ENCODE data around the gene PCDH1. TPM values are rescaled to one million over a fixed set of nuclear protein-coding genes. Genes with fewer than 3 reads are reported as not detected.

Gene PCDH1
- total RNA-seq, 1 donor from 2014 or later = 85.4 TPM

GRCh38 chr5:141914199-141914743 is 36.1 kb upstream of the PCDH1 start:
- no peak for DNase-seq (ENCODE audit: low spot score)
- H3K4me3 Mint-ChIP-seq (ENCODE audit: unreplicated experiment) = peak overlapping the region; percentile 55

GRCh38 chr5:141913560-141914198 is 35.5 kb upstream of the PCDH1 start:
- H3K27ac Mint-ChIP-seq (ENCODE audit: unreplicated experiment) = no peak overlapping the region
- peaks cover 10% of the 10 kb centered on the region for H3K27me3 Mint-ChIP-seq (ENCODE audit: low read depth)
- TF ChIP-seq CTCF (IDR thresholded peaks at IDR 0.05) = no peak
- H3K9me3 Mint-ChIP-seq (ENCODE audit: low read depth) = no peaks in the 10 kb centered on the region
- no peak for DNase-seq (ENCODE audit: low spot score)
- H3K4me1 Mint-ChIP-seq (ENCODE audit: low read depth) = peaks cover 9% of the 10 kb centered on the region
- H3K36me3 Mint-ChIP-seq (ENCODE audit: low read depth) = no peaks in the 10 kb centered on the region
- peak overlapping the region; percentile 55 for H3K4me3 Mint-ChIP-seq (ENCODE audit: unreplicated experiment)

More at GRCh38 chr5:141914199-141914743, 36.1 kb upstream of the PCDH1 start:
- peak; percentile 71 for TF ChIP-seq CTCF (IDR thresholded peaks at IDR 0.05)
- peaks cover 9% of the 10 kb centered on the region for H3K4me1 Mint-ChIP-seq (ENCODE audit: low read depth)
- H3K27ac Mint-ChIP-seq (ENCODE audit: unreplicated experiment) = no peak overlapping the region
- peaks cover 10% of the 10 kb centered on the region for H3K27me3 Mint-ChIP-seq (ENCODE audit: low read depth)
- H3K9me3 Mint-ChIP-seq (ENCODE audit: low read depth) = no peaks in the 10 kb centered on the region
- no peaks in the 10 kb centered on the region for H3K36me3 Mint-ChIP-seq (ENCODE audit: low read depth)

- peaks cover 8% of the 10 kb centered on the region for H3K27me3 Mint-ChIP-seq (ENCODE audit: low read depth)
- peaks cover 3% of the 10 kb centered on the region for H3K9me3 Mint-ChIP-seq (ENCODE audit: low read depth)
- DNase-seq (ENCODE audit: low spot score) = no peak
Measured at GRCh38 chr5:141910271-141910673, 32.1 kb upstream of the PCDH1 start.

GRCh38 chr5:141909212-141909611 is 31.0 kb upstream of the PCDH1 start:
- DNase-seq (ENCODE audit: low spot score) = no peak
- H3K27ac Mint-ChIP-seq (ENCODE audit: unreplicated experiment) = no peak overlapping the region
- peaks cover 3% of the 10 kb centered on the region for H3K9me3 Mint-ChIP-seq (ENCODE audit: low read depth)
- H3K4me1 Mint-ChIP-seq (ENCODE audit: low read depth) = peaks cover 9% of the 10 kb centered on the region
- TF ChIP-seq CTCF (IDR thresholded peaks at IDR 0.05) = no peak
- no peak overlapping the region for H3K4me3 Mint-ChIP-seq (ENCODE audit: unreplicated experiment)
- no peaks in the 10 kb centered on the region for H3K36me3 Mint-ChIP-seq (ENCODE audit: low read depth)
- peaks cover 10% of the 10 kb centered on the region for H3K27me3 Mint-ChIP-seq (ENCODE audit: low read depth)

More at GRCh38 chr5:141910271-141910673, 32.1 kb upstream of the PCDH1 start:
- no peak for TF ChIP-seq CTCF (IDR thresholded peaks at IDR 0.05)
- Mint-ChIP-seq H3K4me1 (ENCODE audit: low read depth) (peaks cover 9% of the 10 kb centered on the region), H3K36me3 (ENCODE audit: low read depth) (no peaks in the 10 kb centered on the region), H3K27ac (ENCODE audit: unreplicated experiment) (no peak overlapping the region), H3K4me3 (ENCODE audit: unreplicated experiment) (no peak overlapping the region)

GRCh38 chr5:141908796-141909195 is 30.6 kb upstream of the PCDH1 start:
- no peak for TF ChIP-seq CTCF (IDR thresholded peaks at IDR 0.05)
- Mint-ChIP-seq H3K4me3 (ENCODE audit: unreplicated experiment) (no peak overlapping the region), H3K27ac (ENCODE audit: unreplicated experiment) (no peak overlapping the region), H3K4me1 (ENCODE audit: low read depth) (peaks cover 6% of the 10 kb centered on the region), H3K9me3 (ENCODE audit: low read depth) (peaks cover 3% of the 10 kb centered on the region), H3K27me3 (ENCODE audit: low read depth) (peaks cover 10% of the 10 kb centered on the region), H3K36me3 (ENCODE audit: low read depth) (no peaks in the 10 kb centered on the region)
- no peak for DNase-seq (ENCODE audit: low spot score)
